ENCODE measurements around the gene ALG14.
A peak's percentile ranks its signal among the peaks of the same experiment; 100 is the strongest.

DNA sequence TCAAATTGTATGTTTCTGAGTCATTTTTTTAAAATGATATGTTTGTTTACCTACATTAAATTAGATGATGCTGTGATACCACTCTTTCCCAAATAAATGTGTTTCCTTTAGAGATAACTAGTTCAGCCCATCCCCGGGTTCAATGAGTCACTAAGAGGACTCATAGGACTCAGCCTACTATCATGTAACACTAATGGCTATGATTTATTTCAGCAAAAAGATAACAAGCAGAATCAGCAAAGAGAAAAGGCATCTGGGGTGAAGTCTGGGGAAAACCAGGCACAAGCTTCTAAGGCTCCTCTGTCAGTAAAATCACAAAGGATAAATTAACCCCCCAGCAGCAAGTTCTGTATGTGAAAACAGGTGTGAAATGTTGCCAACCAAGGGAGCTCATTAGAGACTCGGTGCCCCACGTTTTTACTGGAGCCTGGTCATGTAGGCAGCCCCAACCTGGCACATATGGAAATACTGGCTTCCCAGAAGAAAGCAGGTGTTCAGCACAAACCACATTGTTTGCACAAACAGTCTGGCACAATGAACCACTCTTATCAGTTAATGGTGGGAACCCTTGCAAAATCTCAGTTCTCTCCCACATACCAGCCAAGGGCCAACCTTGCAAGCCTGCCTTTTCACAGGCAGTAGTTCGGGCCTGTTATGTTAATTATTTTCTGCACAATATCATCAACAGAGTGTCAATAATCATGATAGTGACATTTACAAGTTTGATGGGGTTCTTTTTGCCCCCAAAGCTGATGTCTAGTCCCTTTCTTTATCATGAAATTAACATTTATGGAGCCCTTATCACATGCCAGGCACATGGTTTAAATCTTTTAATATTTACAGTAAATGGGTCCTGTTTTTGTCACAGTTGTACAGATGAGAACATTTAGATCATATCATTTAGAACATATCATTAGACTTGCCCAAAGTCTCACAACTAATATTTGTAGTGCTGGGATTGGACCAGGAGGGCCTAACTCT lies 122.8 kb downstream of the ALG14 start:
- TF ChIP-seq, protein P1, sequence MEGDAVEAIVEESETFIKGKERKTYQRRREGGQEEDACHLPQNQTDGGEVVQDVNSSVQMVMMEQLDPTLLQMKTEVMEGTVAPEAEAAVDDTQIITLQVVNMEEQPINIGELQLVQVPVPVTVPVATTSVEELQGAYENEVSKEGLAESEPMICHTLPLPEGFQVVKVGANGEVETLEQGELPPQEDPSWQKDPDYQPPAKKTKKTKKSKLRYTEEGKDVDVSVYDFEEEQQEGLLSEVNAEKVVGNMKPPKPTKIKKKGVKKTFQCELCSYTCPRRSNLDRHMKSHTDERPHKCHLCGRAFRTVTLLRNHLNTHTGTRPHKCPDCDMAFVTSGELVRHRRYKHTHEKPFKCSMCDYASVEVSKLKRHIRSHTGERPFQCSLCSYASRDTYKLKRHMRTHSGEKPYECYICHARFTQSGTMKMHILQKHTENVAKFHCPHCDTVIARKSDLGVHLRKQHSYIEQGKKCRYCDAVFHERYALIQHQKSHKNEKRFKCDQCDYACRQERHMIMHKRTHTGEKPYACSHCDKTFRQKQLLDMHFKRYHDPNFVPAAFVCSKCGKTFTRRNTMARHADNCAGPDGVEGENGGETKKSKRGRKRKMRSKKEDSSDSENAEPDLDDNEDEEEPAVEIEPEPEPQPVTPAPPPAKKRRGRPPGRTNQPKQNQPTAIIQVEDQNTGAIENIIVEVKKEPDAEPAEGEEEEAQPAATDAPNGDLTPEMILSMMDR (IDR thresholded peaks at IDR 0.05; ENCODE audit: low read depth, low read length, missing input control): peak; percentile 4
- TF ChIP-seq HNF4G (IDR thresholded peaks at IDR 0.05) (peak; percentile 56), TAF1 (conservative IDR thresholded peaks at IDR 0.05) (no peak), YY1 (IDR thresholded peaks at IDR 0.05) (peak; percentile 94), GABPA (IDR thresholded peaks at IDR 0.05 in 1 of 2, conservative IDR thresholded peaks at IDR 0.05 in 1 of 2) (no peak)
- TF ChIP-seq, protein P2, sequence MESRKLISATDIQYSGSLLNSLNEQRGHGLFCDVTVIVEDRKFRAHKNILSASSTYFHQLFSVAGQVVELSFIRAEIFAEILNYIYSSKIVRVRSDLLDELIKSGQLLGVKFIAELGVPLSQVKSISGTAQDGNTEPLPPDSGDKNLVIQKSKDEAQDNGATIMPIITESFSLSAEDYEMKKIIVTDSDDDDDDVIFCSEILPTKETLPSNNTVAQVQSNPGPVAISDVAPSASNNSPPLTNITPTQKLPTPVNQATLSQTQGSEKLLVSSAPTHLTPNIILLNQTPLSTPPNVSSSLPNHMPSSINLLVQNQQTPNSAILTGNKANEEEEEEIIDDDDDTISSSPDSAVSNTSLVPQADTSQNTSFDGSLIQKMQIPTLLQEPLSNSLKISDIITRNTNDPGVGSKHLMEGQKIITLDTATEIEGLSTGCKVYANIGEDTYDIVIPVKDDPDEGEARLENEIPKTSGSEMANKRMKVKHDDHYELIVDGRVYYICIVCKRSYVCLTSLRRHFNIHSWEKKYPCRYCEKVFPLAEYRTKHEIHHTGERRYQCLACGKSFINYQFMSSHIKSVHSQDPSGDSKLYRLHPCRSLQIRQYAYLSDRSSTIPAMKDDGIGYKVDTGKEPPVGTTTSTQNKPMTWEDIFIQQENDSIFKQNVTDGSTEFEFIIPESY (IDR thresholded peaks at IDR 0.05): peak; percentile 82
- TF ChIP-seq, protein P3, sequence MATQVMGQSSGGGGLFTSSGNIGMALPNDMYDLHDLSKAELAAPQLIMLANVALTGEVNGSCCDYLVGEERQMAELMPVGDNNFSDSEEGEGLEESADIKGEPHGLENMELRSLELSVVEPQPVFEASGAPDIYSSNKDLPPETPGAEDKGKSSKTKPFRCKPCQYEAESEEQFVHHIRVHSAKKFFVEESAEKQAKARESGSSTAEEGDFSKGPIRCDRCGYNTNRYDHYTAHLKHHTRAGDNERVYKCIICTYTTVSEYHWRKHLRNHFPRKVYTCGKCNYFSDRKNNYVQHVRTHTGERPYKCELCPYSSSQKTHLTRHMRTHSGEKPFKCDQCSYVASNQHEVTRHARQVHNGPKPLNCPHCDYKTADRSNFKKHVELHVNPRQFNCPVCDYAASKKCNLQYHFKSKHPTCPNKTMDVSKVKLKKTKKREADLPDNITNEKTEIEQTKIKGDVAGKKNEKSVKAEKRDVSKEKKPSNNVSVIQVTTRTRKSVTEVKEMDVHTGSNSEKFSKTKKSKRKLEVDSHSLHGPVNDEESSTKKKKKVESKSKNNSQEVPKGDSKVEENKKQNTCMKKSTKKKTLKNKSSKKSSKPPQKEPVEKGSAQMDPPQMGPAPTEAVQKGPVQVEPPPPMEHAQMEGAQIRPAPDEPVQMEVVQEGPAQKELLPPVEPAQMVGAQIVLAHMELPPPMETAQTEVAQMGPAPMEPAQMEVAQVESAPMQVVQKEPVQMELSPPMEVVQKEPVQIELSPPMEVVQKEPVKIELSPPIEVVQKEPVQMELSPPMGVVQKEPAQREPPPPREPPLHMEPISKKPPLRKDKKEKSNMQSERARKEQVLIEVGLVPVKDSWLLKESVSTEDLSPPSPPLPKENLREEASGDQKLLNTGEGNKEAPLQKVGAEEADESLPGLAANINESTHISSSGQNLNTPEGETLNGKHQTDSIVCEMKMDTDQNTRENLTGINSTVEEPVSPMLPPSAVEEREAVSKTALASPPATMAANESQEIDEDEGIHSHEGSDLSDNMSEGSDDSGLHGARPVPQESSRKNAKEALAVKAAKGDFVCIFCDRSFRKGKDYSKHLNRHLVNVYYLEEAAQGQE (IDR thresholded peaks at IDR 0.05): peak; percentile 70
- TF ChIP-seq, protein P4, sequence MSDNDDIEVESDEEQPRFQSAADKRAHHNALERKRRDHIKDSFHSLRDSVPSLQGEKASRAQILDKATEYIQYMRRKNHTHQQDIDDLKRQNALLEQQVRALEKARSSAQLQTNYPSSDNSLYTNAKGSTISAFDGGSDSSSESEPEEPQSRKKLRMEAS (IDR thresholded peaks at IDR 0.05): peak; percentile 96
